Cortex of kidney (tissue), 1 donor: Measurements from ENCODE around the gene PHF8.

Experiments used
- DNase-seq: peaks from one replicate; lab custom pipeline; 2025; lab: John Stamatoyannopoulos, UW

The PHF8 gene

GRCh38 chrX:54012830-54013500, 31.3 kb downstream of the PHF8 start:
- DNase-seq: no peak

GRCh38 chrX:54007682-54008081, 36.6 kb downstream of the PHF8 start:
- no peak for DNase-seq

GRCh38 chrX:53997724-53998123, 46.5 kb downstream of the PHF8 start:
- no peak for DNase-seq

GRCh38 chrX:53992589-53992988, 51.7 kb downstream of the PHF8 start:
- DNase-seq: no peak

- no peak for DNase-seq
Observed at GRCh38 chrX:53990171-53990570, 54.1 kb downstream of the PHF8 start.

- DNase-seq: no peak
Observed at GRCh38 chrX:53984895-53985294, 59.4 kb downstream of the PHF8 start.

- no peak for DNase-seq
Observed at GRCh38 chrX:53974529-53974928, 69.7 kb downstream of the PHF8 start.

GRCh38 chrX:53969540-53969939, 74.7 kb downstream of the PHF8 start:
- DNase-seq: no peak

GRCh38 chrX:53950130-53950733, 94.0 kb downstream of the PHF8 start:
- no peak for DNase-seq

GRCh38 chrX:53940180-53940579, 104.1 kb downstream of the PHF8 start:
- DNase-seq: no peak

- no peak for DNase-seq
Observed at GRCh38 chrX:53939127-53939526, 105.1 kb downstream of the PHF8 start.

GRCh38 chrX:53930515-53931380, 113.5 kb downstream of the PHF8 start:
- DNase-seq: no peak

GRCh38 chrX:53926030-53926429, 118.2 kb downstream of the PHF8 start:
- no peak for DNase-seq

- DNase-seq: no peak
Observed at GRCh38 chrX:53918702-53919101, 125.6 kb downstream of the PHF8 start.

- no peak for DNase-seq
Observed at GRCh38 chrX:53900623-53901022, 143.7 kb downstream of the PHF8 start.

GRCh38 chrX:53895270-53895669, 149.0 kb downstream of the PHF8 start:
- no peak for DNase-seq
